NT2/D1 (cell line): ENCODE data around the gene PPP2R5A.

ENCODE experiments used
- YY1 ChIP-seq: IDR thresholded peaks from 2 replicates; pipeline ENCODE4 v1.6.1; 2011; ENCODE audit not compliant: insufficient read length, insufficient read depth
- ZNF274 ChIP-seq: IDR thresholded peaks from 2 replicates; pipeline ENCODE4 v1.6.1; 2011; ENCODE audit warnings: mild to moderate bottlenecking, low read depth, low read length

- no peak for TF ChIP-seq ZNF274
- no peak for TF ChIP-seq YY1
These were observed 4.3 kb downstream of the PPP2R5A start for GRCh38 chr1:212289262-212290077.
